Mesenchymal stem cell (in vitro differentiated cells and primary cell): Measurements from ENCODE around the gene CHKA.
A peak's percentile ranks its signal among the peaks of the same experiment; 100 is the strongest.

Experiments used
- DNase-seq: peaks from one replicate; pipeline ENCODE4 v3.0.0-alpha.2; 2013
- H2AFZ ChIP-seq: one replicate; pipeline ENCODE4 v1.6.1; 2013; ENCODE audit warnings: low read depth, mild to moderate bottlenecking, control low read depth, inconsistent platforms, low read length, moderate library complexity
- H2AK5ac ChIP-seq: 2 replicates; pipeline ENCODE4 v1.6.1; 2013; ENCODE audit warnings: low read length, moderate library complexity, mild to moderate bottlenecking, inconsistent platforms; ENCODE audit not compliant: severe bottlenecking
- H2BK120ac ChIP-seq: one replicate; pipeline ENCODE4 v1.6.1; 2013; ENCODE audit warnings: low read depth, mild to moderate bottlenecking, inconsistent platforms, low read length, moderate library complexity
- H2BK12ac ChIP-seq, 2 experiments: one replicate each; pipeline ENCODE4 v1.6.1; 2013; ENCODE audit warnings: inconsistent platforms in 2 of 2, low read length in 2 of 2, mild to moderate bottlenecking in 2 of 2, moderate library complexity in 2 of 2, control low read depth in 1 of 2
- H2BK15ac ChIP-seq: one replicate; pipeline ENCODE4 v1.6.1; 2013; ENCODE audit warnings: mild to moderate bottlenecking, low read depth, inconsistent platforms; ENCODE audit not compliant: poor library complexity, severe bottlenecking
- H2BK5ac ChIP-seq: 2 replicates; pipeline ENCODE4 v1.6.1; 2013; ENCODE audit warnings: low read depth, mild to moderate bottlenecking, low read length, control low read depth, inconsistent platforms; ENCODE audit not compliant: poor library complexity, severe bottlenecking
- H3K14ac ChIP-seq, 2 experiments: one replicate each; pipeline ENCODE4 v1.6.1; 2013; ENCODE audit warnings: inconsistent platforms in 2 of 2, low read length in 2 of 2, control low read depth in 1 of 2, mild to moderate bottlenecking in 1 of 2, moderate library complexity in 1 of 2
- H3K18ac ChIP-seq, 2 experiments: one replicate each; pipeline ENCODE4 v1.6.1; 2013; ENCODE audit warnings: inconsistent platforms in 2 of 2, low read length in 2 of 2, control low read depth in 1 of 2, low read depth in 1 of 2, mild to moderate bottlenecking in 1 of 2
- H3K23ac ChIP-seq, 2 experiments: one replicate each; pipeline ENCODE4 v1.6.1; 2013; ENCODE audit warnings: inconsistent platforms in 2 of 2, low read length in 2 of 2, mild to moderate bottlenecking in 2 of 2, moderate library complexity in 2 of 2, control low read depth in 1 of 2
- H3K27ac ChIP-seq: 2 replicates; pipeline ENCODE4 v1.5.1; 2013; ENCODE audit warnings: mild to moderate bottlenecking, moderate library complexity, low read length, control low read depth, inconsistent platforms; ENCODE audit not compliant: poor library complexity, severe bottlenecking
- H3K27me3 ChIP-seq, 2 experiments: 2 replicates each; pipeline versions ENCODE4 v1.6.1 to v1.7.0; 2013; ENCODE audit warnings: low read length in 2 of 2, mild to moderate bottlenecking in 2 of 2, moderate library complexity in 2 of 2, control low read depth in 1 of 2, inconsistent platforms in 1 of 2; ENCODE audit not compliant: control insufficient read depth in 1 of 2, insufficient read depth in 1 of 2
- H3K36me3 ChIP-seq, 2 experiments: 2 replicates each; pipeline versions ENCODE4 v1.6.1 to v1.7.0; 2013; ENCODE audit warnings: low read length in 2 of 2, control low read depth in 1 of 2, inconsistent platforms in 1 of 2, low read depth in 1 of 2, mild to moderate bottlenecking in 1 of 2; ENCODE audit not compliant: insufficient read depth in 2 of 2, control insufficient read depth in 1 of 2
- H3K4ac ChIP-seq, 2 experiments: one replicate each; pipeline ENCODE4 v1.6.1; 2013; ENCODE audit warnings: inconsistent platforms in 2 of 2, low read length in 2 of 2, mild to moderate bottlenecking in 2 of 2, moderate library complexity in 2 of 2, control low read depth in 1 of 2, low read depth in 1 of 2
- H3K4me1 ChIP-seq: 2 replicates; pipeline ENCODE4 v1.6.1; 2013; ENCODE audit warnings: low read depth, low read length, control low read depth; ENCODE audit not compliant: control insufficient read depth, insufficient read depth
- H3K4me2 ChIP-seq: 2 replicates; pipeline ENCODE4 v1.6.1; 2013; ENCODE audit warnings: low read length, mild to moderate bottlenecking, inconsistent platforms; ENCODE audit not compliant: poor library complexity, severe bottlenecking
- H3K4me3 ChIP-seq, 2 experiments: 2 replicates each; pipeline versions ENCODE4 v1.5.1 to v1.7.0; 2013; ENCODE audit warnings: low read length in 2 of 2, mild to moderate bottlenecking in 2 of 2, control low read depth in 1 of 2, low read depth in 1 of 2; ENCODE audit not compliant: insufficient read depth in 1 of 2
- H3K79me1 ChIP-seq: replicated peaks from 2 replicates; pipeline ENCODE4 v1.6.1; 2013; ENCODE audit warnings: mild to moderate bottlenecking, control low read depth, low read length, inconsistent platforms; ENCODE audit not compliant: poor library complexity, severe bottlenecking
- H3K9ac ChIP-seq: 2 replicates; pipeline ENCODE4 v1.7.0; 2013; ENCODE audit warnings: mild to moderate bottlenecking, low read length, moderate library complexity
- H3K9me3 ChIP-seq: 2 replicates; pipeline ENCODE4 v1.7.0; 2013; ENCODE audit warnings: mild to moderate bottlenecking, low read length; ENCODE audit not compliant: control insufficient read depth
- H4K8ac ChIP-seq: one replicate; pipeline ENCODE4 v1.6.1; 2013; ENCODE audit warnings: inconsistent platforms, mild to moderate bottlenecking, low read length, moderate library complexity
- H4K91ac ChIP-seq: one replicate; pipeline ENCODE4 v1.6.1; 2013; ENCODE audit warnings: mild to moderate bottlenecking, low read length, inconsistent platforms
- WGBS: methylation state at CpG from one replicate; pipeline ENCODE4 v1.1.7; 2013; ENCODE audit warnings: mixed read lengths; 5-methylcytosine and 5-hydroxymethylcytosine counted together

The CHKA gene

GRCh38 chr11:68122936-68123539 is 1.9 kb upstream of the CHKA start:
- H3K27me3 ChIP-seq = no peaks in the 10 kb centered on the region
- H2BK5ac ChIP-seq = no peak overlapping the region
- no peak overlapping the region for H3K23ac ChIP-seq

GRCh38 chr11:68120273-68121066 is 718 bp downstream of the CHKA start:
- Histone ChIP-seq H4K8ac (peak overlapping the region; percentile 24), H2BK12ac (no peak overlapping the region), H3K14ac (peak overlapping the region; percentile 26 to 58), H3K27me3 (no peaks in the 10 kb centered on the region), H2BK15ac (peak overlapping the region; percentile 89), H3K9me3 (no peaks in the 10 kb centered on the region), H3K27ac (no peak overlapping the region), H2BK5ac (no peak overlapping the region), H3K18ac (peak overlapping the region; percentile 80 to 90), H3K4ac (peak overlapping the region; percentile 37 to 61), H3K36me3 (peaks cover 4% of the 10 kb centered on the region in 2 experiments), H2AFZ (peak overlapping the region; percentile 21), H3K79me1 (peaks cover 7% of the 10 kb centered on the region), H4K91ac (no peak overlapping the region), H3K4me3 (peak overlapping the region; percentile 85 to 88), H2AK5ac (no peak overlapping the region), H3K9ac (peak overlapping the region; percentile 92), H3K4me1 (peaks cover 15% of the 10 kb centered on the region), H3K23ac (peak overlapping the region in 1 of 2 experiments; percentile 84), H3K4me2 (peak overlapping the region; percentile 78), H2BK120ac (no peak overlapping the region)
- under 1% methylated on average over 40 of the region's 73 CpGs for WGBS
- DNase-seq = peak; percentile 58

More at GRCh38 chr11:68122936-68123539, 1.9 kb upstream of the CHKA start:
- Histone ChIP-seq H3K18ac (no peak overlapping the region), H3K4me1 (peaks cover 23% of the 10 kb centered on the region), H3K79me1 (peaks cover 4% of the 10 kb centered on the region), H4K8ac (no peak overlapping the region), H3K4me3 (no peak overlapping the region), H2AK5ac (peak overlapping the region; percentile 61), H3K4me2 (no peak overlapping the region), H3K9ac (no peak overlapping the region), H3K9me3 (no peaks in the 10 kb centered on the region), H3K27ac (no peak overlapping the region), H3K36me3 (no peaks in the 10 kb centered on the region), H2AFZ (no peak overlapping the region), H2BK12ac (peak overlapping the region in 1 of 2 experiments; percentile 17), H2BK120ac (no peak overlapping the region), H2BK15ac (no peak overlapping the region), H3K4ac (peak overlapping the region in 1 of 2 experiments; percentile 19), H4K91ac (peak overlapping the region; percentile 31), H3K14ac (no peak overlapping the region)
- 89% methylated on average over 9 of the region's 9 CpGs for WGBS
- DNase-seq = no peak

GRCh38 chr11:68118706-68119448 is 2.3 kb downstream of the CHKA start:
- Histone ChIP-seq H3K9me3 (no peaks in the 10 kb centered on the region), H2BK15ac (no peak overlapping the region), H2AFZ (no peak overlapping the region), H3K27me3 (no peaks in the 10 kb centered on the region), H2BK120ac (no peak overlapping the region), H2BK12ac (no peak overlapping the region), H3K18ac (no peak overlapping the region), H4K91ac (no peak overlapping the region), H3K23ac (no peak overlapping the region), H3K4me3 (peak overlapping the region in 1 of 2 experiments; percentile 17), H4K8ac (no peak overlapping the region), H3K4ac (peak overlapping the region in 1 of 2 experiments; percentile 15), H3K79me1 (peaks cover 10% of the 10 kb centered on the region), H2AK5ac (no peak overlapping the region), H3K4me1 (peaks cover 15% of the 10 kb centered on the region), H2BK5ac (no peak overlapping the region), H3K36me3 (peaks cover 4% of the 10 kb centered on the region in 2 experiments), H3K14ac (no peak overlapping the region), H3K4me2 (peak overlapping the region; percentile 41), H3K27ac (no peak overlapping the region), H3K9ac (peak overlapping the region; percentile 49)
- peak; percentile 77 for DNase-seq
- 31% methylated on average over 2 of the region's 4 CpGs for WGBS
